Gastroesophageal sphincter (tissue), 4 donors: ENCODE measurements around the gene COG1. TPM values are rescaled to one million over a fixed set of nuclear protein-coding genes. Genes with fewer than 3 reads are reported as not detected.

Source experiments
- ATAC-seq: fragments of 150-250 bp; one replicate; pipeline ENCODE4 v1.9.1; 2016; ENCODE audit warnings: mild to moderate bottlenecking, moderate library complexity
- H3K27ac ChIP-seq, 4 donors: fragments of 200-600 bp; sonication (generic) in 3 of 4; 1 replicate in 3 of 4; 2 replicates in 1 of 4; pipeline ENCODE4 v1.5.1; 2016 to 2019
- H3K27me3 ChIP-seq: fragments of 200-600 bp; sonication (generic); one replicate; pipeline ENCODE4 v1.5.1; 2019
- H3K36me3 ChIP-seq, 2 donors: fragments of 200-600 bp; sonication (generic); one replicate each; pipeline ENCODE4 v1.5.1; 2019; ENCODE audit warnings: control low read depth in 1 of 2
- H3K4me1 ChIP-seq, 3 donors: fragments of 200-600 bp; sonication (generic); 1 replicate in 2 of 3; 2 replicates in 1 of 3; pipeline ENCODE4 v1.5.1; 2016 to 2019; ENCODE audit warnings: control low read depth in 2 of 3
- H3K4me3 ChIP-seq, 2 donors: fragments of 200-600 bp; sonication (generic); one replicate each; pipeline ENCODE4 v1.5.1; 2019; ENCODE audit warnings: mild to moderate bottlenecking in 1 of 2, moderate library complexity in 1 of 2
- H3K9me3 ChIP-seq, 3 donors: fragments of 200-600 bp; sonication (generic); one replicate each; pipeline ENCODE4 v1.5.1; 2017 to 2019; ENCODE audit warnings: control low read depth in 2 of 3
- CTCF ChIP-seq, 4 experiments: fragments of 200-600 bp in 2 of 4; fragments of 450-650 bp in 2 of 4; sonication (generic) in 1 of 4; IDR thresholded peaks; one replicate each; pipeline ENCODE4 v1.5.1; 2017 to 2019; ENCODE audit warnings: antibody characterized with exemption in 4 of 4, mild to moderate bottlenecking in 2 of 4, moderate library complexity in 2 of 4
- EP300 ChIP-seq: sonication (generic); formaldehyde crosslinking; IDR thresholded peaks from one replicate; pipeline ENCODE4 v1.6.1; 2017; ENCODE audit warnings: antibody characterized with exemption, mild to moderate bottlenecking
- POLR2A ChIP-seq, 2 donors: fragments of 450-650 bp; IDR thresholded peaks; one replicate each; pipeline ENCODE4 v1.6.1; 2017; ENCODE audit warnings: antibody characterized with exemption in 2 of 2, mild to moderate bottlenecking in 2 of 2, moderate library complexity in 1 of 2
- POLR2AphosphoS5 ChIP-seq: sonication (generic); formaldehyde crosslinking; IDR thresholded peaks from one replicate; pipeline ENCODE4 v1.6.1; 2017; ENCODE audit warnings: antibody characterized with exemption
- WGBS, 2 donors: methylation state at CpG; one replicate each; pipeline ENCODE4 v1.1.5; 2018; ENCODE audit warnings: low coverage in 1 of 2; 5-methylcytosine and 5-hydroxymethylcytosine counted together
- total RNA-seq, 4 donors: library from RNA; depleted of rRNA; stranded (reverse); fragments of >200 nt; gene quantifications; one replicate each; pipeline ENCODE4 v1.1.0, GENCODE V29; 2016

COG1 gene
- total RNA-seq, 4 donors from 2014 or later: 16.2 to 33.0 (median 27.3) TPM

GRCh38 chr17:73227379-73227778 lies 34.5 kb downstream of the COG1 start:
- H3K36me3 ChIP-seq: peaks cover 0 to 10% of the 10 kb centered on the region in 2 donors
- H3K4me3 ChIP-seq: no peak overlapping the region
- 60 to 69% methylated on average over 3 of the region's 3 CpGs for WGBS, 2 donors
- no peaks in the 10 kb centered on the region for H3K9me3 ChIP-seq
- peak overlapping the region in 3 of 4 donors; percentile 20 to 38 (median 28) for H3K27ac ChIP-seq
- no peak for ATAC-seq
- peaks cover 4 to 55% (median 35%) of the 10 kb centered on the region in 3 donors for H3K4me1 ChIP-seq
- no peaks in the 10 kb centered on the region for H3K27me3 ChIP-seq
- TF ChIP-seq EP300: no peak
- no peak for TF ChIP-seq CTCF (IDR thresholded peaks at IDR 0.05)
- no peak for TF ChIP-seq POLR2A (IDR thresholded peaks at IDR 0.05)

GRCh38 chr17:73227944-73228343 lies 35.1 kb downstream of the COG1 start:
- Histone ChIP-seq H3K36me3 (peaks cover 0 to 7% of the 10 kb centered on the region in 2 donors), H3K4me3 (no peak overlapping the region), H3K27ac (peak overlapping the region in 2 of 4 donors; percentile 28 to 38), H3K4me1 (peaks cover 4 to 55% (median 35%) of the 10 kb centered on the region in 3 donors), H3K27me3 (no peaks in the 10 kb centered on the region), H3K9me3 (no peaks in the 10 kb centered on the region)
- no peak for TF ChIP-seq POLR2A (IDR thresholded peaks at IDR 0.05)
- TF ChIP-seq POLR2AphosphoS5: no peak
- no peak for TF ChIP-seq EP300
- no peak for TF ChIP-seq CTCF (IDR thresholded peaks at IDR 0.05)
- no peak for ATAC-seq
- WGBS, 2 donors: 58 to 69% methylated on average over 6 of the region's 6 CpGs

- ATAC-seq: peak; percentile 45
- peaks cover 0 to 5% of the 10 kb centered on the region in 2 donors for H3K36me3 ChIP-seq
- peak overlapping the region in 3 of 4 donors; percentile 56 to 71 (median 58) for H3K27ac ChIP-seq
- 0 to 6% methylated on average over 2 of the region's 2 CpGs for WGBS, 2 donors
- H3K9me3 ChIP-seq: no peaks in the 10 kb centered on the region
- H3K27me3 ChIP-seq: no peaks in the 10 kb centered on the region
- no peak for TF ChIP-seq CTCF (IDR thresholded peaks at IDR 0.05)
- no peak for TF ChIP-seq POLR2AphosphoS5
- TF ChIP-seq POLR2A (IDR thresholded peaks at IDR 0.05): no peak
- TF ChIP-seq EP300: no peak
- H3K4me3 ChIP-seq: no peak overlapping the region
- peaks cover 4 to 63% (median 35%) of the 10 kb centered on the region in 3 donors for H3K4me1 ChIP-seq
Measured at GRCh38 chr17:73228748-73229236, 35.9 kb downstream of the COG1 start.

GRCh38 chr17:73230088-73230487 lies 37.2 kb downstream of the COG1 start:
- no peak for TF ChIP-seq POLR2A (IDR thresholded peaks at IDR 0.05)
- no peak for TF ChIP-seq EP300
- TF ChIP-seq POLR2AphosphoS5: no peak
- no peak for TF ChIP-seq CTCF (IDR thresholded peaks at IDR 0.05)
- Histone ChIP-seq H3K27ac (no peak overlapping the region), H3K36me3 (peaks cover 0 to 5% of the 10 kb centered on the region in 2 donors), H3K4me1 (peaks cover 4 to 66% (median 35%) of the 10 kb centered on the region in 3 donors), H3K9me3 (no peaks in the 10 kb centered on the region), H3K4me3 (no peak overlapping the region), H3K27me3 (no peaks in the 10 kb centered on the region)
- WGBS, 2 donors: 91 to 93% methylated on average over 4 to 5 of the region's 6 CpGs
- no peak for ATAC-seq

- ATAC-seq: no peak
- 0% methylated on average over 2 to 5 of the region's 20 CpGs for WGBS, 2 donors
- Histone ChIP-seq H3K4me3 (peak overlapping the region; percentile 51 to 100), H3K4me1 (peaks cover 4 to 68% (median 31%) of the 10 kb centered on the region in 3 donors), H3K27me3 (no peaks in the 10 kb centered on the region), H3K36me3 (peaks cover 0 to 13% of the 10 kb centered on the region in 2 donors), H3K9me3 (no peaks in the 10 kb centered on the region), H3K27ac (peak overlapping the region in 3 of 4 donors; percentile 87 to 89 (median 88))
- TF ChIP-seq POLR2A (IDR thresholded peaks at IDR 0.05) (no peak), CTCF (IDR thresholded peaks at IDR 0.05) (no peak), EP300 (no peak), POLR2AphosphoS5 (no peak)
Measured at GRCh38 chr17:73231395-73231794, 38.5 kb downstream of the COG1 start.
